HG02642 (cell line): ENCODE results near the gene RNF207.

Experiments used
- ATAC-seq: cut with Tn5 transposase; IDR thresholded peaks from one replicate; pipeline ENCODE4 v1.9.1; 2021; ENCODE audit warnings: mild to moderate bottlenecking; ENCODE audit not compliant: unreplicated experiment, poor library complexity

The RNF207 gene

DNA sequence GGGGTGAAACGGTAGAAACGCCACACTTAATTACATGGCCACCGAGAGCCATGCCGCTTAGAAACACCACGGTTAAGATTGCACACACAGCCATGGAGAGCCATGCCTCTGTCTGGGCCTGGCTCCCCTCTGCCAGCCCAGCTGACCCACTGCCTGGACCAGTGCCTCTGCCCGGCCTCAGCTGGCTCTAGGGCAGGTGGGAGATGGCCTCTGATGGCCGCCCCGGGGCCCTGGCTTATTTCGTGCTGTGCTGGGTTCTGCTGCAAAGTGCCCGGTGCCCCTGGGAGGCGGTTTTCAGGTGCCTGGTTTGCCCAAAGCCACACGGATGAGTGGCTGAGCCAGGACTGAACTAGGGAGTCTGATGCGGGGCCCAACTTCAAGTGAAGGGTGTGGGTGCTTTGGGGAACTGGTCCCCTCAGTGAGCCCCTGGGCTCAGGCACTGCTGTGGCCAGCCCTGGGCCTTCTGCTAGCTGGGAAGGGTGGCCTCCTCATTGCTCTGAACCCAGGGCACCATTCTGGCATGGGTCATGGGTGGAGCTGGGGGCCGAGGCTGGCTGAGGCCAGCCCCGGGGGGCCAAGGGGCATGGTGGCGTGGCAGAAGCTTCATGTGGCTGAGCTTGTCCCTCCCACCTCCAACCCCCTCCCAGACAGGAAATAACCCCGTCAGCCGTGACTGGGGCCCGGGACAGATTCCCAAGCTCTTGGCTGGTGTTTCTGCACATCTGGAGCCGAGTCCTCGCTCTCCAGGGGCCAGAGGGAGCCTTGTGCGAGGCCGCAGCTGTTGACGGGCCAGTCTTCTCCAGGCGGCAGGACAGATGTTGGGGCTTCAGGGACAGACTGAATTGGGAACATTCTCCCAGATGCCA lies 56.9 kb downstream of the RNF207 start:
- no peak for ATAC-seq

DNA sequence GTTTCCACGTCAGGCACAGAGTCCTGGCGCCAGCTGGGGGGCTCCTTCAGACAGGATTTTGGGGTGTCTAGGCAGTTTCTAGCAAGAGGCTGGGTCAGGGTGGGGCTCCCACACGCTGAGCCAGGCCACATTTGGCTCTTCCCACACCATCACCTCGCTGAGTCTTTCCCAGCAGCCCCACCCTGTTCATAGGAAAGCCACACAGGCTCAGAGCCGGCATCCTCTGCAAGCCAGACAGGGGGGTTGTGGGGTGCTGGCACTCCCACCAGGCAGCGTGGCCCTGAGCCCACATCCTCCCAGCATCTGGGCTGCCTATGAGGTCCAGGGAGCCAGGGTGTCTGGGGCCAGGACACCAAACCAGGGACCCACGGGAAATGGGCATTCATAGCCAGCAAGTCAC lies 57.8 kb downstream of the RNF207 start:
- ATAC-seq: no peak

DNA sequence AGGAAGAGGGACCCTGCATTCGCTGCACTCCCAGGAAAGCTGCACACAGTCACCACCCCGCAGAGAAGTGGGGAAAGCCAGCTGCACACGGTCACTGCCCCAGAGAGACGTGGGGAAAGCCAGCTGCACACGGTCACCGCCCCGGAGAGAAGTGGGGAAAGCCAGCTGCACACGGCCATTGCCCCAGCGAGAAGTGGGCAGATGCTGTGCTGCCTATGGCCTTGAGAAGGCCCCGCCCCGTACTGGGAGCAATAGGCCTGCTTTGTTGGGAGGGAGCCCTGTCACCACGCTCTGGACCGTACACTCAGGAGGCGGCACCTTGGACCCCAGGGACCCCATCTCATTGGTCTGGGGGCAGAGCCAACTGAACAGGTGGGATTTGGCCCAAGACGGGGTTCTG lies 59.2 kb downstream of the RNF207 start:
- no peak for ATAC-seq

DNA sequence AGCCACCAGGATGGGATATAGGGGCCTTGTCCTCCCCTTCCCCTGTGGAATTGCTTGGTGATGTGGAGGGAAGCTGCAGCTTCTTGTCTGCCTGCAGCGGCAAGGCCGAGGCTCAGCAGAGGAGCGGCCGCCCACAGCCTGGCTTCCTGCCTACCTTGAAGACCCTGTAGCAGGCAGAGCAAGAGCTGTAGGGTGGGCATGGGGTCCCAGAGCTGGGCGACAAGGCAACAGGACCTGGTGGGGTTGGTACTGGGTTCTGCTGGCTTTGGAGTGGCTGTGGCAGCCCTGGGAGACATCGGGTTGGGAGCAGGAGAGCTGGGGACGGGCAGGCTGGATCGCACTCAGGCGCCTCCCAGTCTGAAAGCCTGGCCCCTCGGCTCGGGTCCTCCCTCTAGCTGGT lies 60.7 kb downstream of the RNF207 start:
- ATAC-seq: no peak

DNA sequence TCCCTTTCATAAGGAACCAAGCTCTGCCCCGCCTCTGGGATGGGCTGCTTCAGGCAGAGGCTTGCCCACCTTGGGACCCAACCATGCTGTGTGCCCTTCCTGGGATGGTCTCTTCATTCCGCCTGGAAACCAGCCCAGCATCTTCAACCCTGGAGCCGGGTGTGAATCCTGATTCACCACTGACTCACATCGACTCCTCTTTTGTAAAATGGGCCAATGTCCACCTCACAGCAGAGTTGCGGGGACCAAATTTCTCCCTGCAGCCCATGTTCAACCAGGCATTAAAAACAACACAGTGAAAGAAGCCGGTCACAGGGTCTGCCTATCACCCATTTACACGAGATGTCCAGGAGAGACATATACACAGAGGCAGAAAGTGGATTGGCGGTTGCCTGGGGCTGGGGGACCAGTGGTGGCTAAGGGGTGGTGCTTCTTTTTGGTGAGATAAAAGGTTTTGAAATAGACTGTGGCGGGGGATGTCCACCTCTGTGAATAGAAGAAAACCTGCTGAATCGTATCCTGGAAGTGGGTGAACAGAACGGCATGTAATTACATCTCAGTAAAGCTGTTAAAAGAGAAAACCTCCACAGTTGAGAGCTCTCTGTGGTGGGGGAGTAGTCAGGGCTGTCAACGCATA lies 61.9 kb downstream of the RNF207 start:
- no peak for ATAC-seq

DNA sequence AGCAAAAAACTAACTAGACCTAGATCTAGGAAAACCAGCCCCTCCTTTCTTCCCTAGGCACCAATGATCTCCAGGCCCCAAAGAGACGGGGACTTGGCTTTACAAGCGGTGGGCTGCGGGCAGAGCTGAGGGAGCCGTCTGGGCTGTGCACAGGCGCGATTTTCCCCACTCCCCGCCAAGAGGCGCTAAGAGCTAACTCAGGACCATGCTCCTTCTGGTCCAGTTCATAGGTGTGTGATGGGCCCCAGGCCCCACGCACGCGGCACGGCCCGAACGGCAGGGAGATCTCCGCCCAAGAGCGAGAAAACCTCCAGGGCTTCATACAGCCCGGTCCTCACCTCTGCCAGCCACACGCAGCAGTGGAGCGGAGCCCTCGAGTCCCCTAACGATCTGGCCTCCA lies 62.5 kb downstream of the RNF207 start:
- ATAC-seq: no peak

DNA sequence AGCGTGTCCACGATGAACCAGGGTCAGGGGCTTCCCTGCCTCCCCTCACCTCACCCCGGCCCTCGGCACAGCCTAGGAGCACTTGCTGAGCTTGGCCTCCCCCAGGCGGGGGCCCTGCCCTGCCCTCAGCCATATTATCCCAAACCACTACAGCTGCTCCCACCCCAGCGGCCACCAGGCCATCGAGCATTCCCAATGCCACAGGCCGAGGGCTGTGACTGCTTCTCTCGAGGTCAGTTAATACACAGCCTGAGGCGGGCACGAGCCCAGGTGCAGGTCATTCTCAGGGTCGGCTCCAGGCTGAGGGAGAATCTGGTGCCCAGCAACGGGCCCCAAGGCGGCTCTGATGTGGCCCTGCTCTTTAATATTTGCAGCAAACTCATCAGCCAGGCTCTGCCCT lies 63.4 kb downstream of the RNF207 start:
- no peak for ATAC-seq

GRCh38 chr1:6269720-6270400 lies 63.9 kb downstream of the RNF207 start:
- no peak for ATAC-seq

- no peak for ATAC-seq
Measured at GRCh38 chr1:6270401-6270800, 64.5 kb downstream of the RNF207 start.
